Right lobe of liver (tissue), 6 donors: ENCODE measurements around the gene KIF1A. TPM values are rescaled to one million over a fixed set of nuclear protein-coding genes. Genes with fewer than 3 reads are reported as not detected.
A peak's percentile ranks its signal among the peaks of the same experiment; 100 is the strongest.

Source experiments
- ATAC-seq, 4 donors: fragments of 200-7000 bp; cut with Tn5 transposase; one replicate each; pipeline ENCODE4 v1.9.1; 2020; ENCODE audit warnings: mild to moderate bottlenecking in 4 of 4, moderate library complexity in 4 of 4
- DNase-seq, 3 donors: peaks; one replicate each; pipeline ENCODE4 v3.0.0-alpha.2; 2020
- H3K27ac ChIP-seq, 3 donors: fragments of 200-600 bp; one replicate each; pipeline ENCODE4 v1.8.0; 2022
- H3K27me3 ChIP-seq, 2 donors: fragments of 200-600 bp; one replicate each; pipeline ENCODE4 v1.8.0; 2022
- H3K36me3 ChIP-seq, 4 donors: fragments of 200-600 bp; sonication (generic) in 1 of 4; one replicate each; pipeline versions ENCODE4 v1.5.1 to v1.8.0; 2017 to 2022; ENCODE audit warnings: control low read depth in 1 of 4
- H3K4me1 ChIP-seq, 4 donors: fragments of 200-600 bp; sonication (generic) in 1 of 4; one replicate each; pipeline versions ENCODE4 v1.5.1 to v1.8.0; 2017 to 2022; ENCODE audit warnings: control low read depth in 1 of 4
- H3K4me3 ChIP-seq, 3 donors: fragments of 200-600 bp; one replicate each; pipeline ENCODE4 v1.8.0; 2022
- H3K9me3 ChIP-seq, 4 donors: fragments of 200-600 bp; sonication (generic) in 1 of 4; one replicate each; pipeline versions ENCODE4 v1.5.1 to v1.8.0; 2017 to 2022; ENCODE audit warnings: control low read depth in 1 of 4
- POLR2A ChIP-seq: fragments of 450-650 bp; IDR thresholded peaks from one replicate; pipeline ENCODE4 v1.6.1; 2017; ENCODE audit warnings: antibody characterized with exemption, mild to moderate bottlenecking
- WGBS: methylation state at CpG from one replicate; pipeline ENCODE4 v1.1.6; 2018; ENCODE audit warnings: low coverage, low lambda C conversion rate; ENCODE audit not compliant: insufficient coverage; ENCODE audit errors: missing lambda C conversion rate; 5-methylcytosine and 5-hydroxymethylcytosine counted together
- intact Hi-C, 2 donors: fragments of 100-400 bp; cut with DNase I; formaldehyde crosslinking; loops; one replicate each; pipeline versions ENCODE4 v1.11.2 to v1.14.1; 2022
- total RNA-seq, 6 experiments: library from RNA; depleted of rRNA in 2 of 6; stranded (reverse); fragments of >200 nt in 2 of 6; fragmentation: NEBNext Ultra II Directional in 3 of 6; extraction: Animal tissue kit (Norgen Biotek cat#: 25700) in 3 of 6; gene quantifications; one replicate each; pipeline versions ENCODE4 v1.1.0 to v1.2.4, GENCODE V29; 2016 to 2023
- TF ChIP-seq, protein P1 (sequence below), 4 donors: fragments of 200-600 bp in 3 of 4; fragments of 450-650 bp in 1 of 4; IDR thresholded peaks; one replicate each; pipeline versions ENCODE4 v1.5.1 to v1.8.0; 2016 to 2022; ENCODE audit warnings: antibody characterized with exemption in 4 of 4, mild to moderate bottlenecking in 2 of 4
- donor health status: DM: no; HTN: yes; CAD: no.
- donor health status: DM: no; HTN: no; CAD: no.
- donor health status: DM: no; HTN: no; CAD: no.
- donor health status: DM: no; HTN: yes; CAD: no.
- donor health status: DM: no; HTN: yes; CAD: no.

Gene KIF1A
- total RNA-seq, 6 experiments from 2014 or later: 0.31 to 0.87 (median 0.56) TPM

DNA sequence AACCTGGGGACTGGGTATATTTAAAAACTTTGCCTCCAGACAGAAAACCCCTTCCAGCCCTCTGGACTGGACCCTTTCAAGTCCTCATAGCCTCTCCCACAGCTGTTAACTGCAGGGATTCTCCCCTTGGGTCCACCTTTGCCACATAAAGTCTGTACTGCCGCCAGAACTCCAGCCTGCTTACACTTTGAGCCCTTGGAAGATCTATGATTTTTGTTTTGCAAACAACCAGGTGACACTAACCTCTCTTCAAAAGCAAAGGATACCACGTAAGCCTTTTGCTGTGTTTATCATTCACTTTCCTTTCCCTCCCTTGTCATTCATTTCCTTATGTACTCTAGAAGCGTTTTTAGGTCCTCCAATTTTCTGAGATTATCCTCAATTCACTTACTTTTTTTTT is 44.5 kb upstream of the KIF1A start:
- WGBS: 22% methylated on average over 3 of the region's 3 CpGs
- peak in 2 of 3 donors; percentile 70 to 79 for DNase-seq
- intact Hi-C loops: no loop called here

GRCh38 chr2:240861547-240861946 is 41.5 kb upstream of the KIF1A start:
- no peaks in the 10 kb centered on the region for H3K27me3 ChIP-seq
- TF ChIP-seq POLR2A: no peak
- TF ChIP-seq, protein P1, sequence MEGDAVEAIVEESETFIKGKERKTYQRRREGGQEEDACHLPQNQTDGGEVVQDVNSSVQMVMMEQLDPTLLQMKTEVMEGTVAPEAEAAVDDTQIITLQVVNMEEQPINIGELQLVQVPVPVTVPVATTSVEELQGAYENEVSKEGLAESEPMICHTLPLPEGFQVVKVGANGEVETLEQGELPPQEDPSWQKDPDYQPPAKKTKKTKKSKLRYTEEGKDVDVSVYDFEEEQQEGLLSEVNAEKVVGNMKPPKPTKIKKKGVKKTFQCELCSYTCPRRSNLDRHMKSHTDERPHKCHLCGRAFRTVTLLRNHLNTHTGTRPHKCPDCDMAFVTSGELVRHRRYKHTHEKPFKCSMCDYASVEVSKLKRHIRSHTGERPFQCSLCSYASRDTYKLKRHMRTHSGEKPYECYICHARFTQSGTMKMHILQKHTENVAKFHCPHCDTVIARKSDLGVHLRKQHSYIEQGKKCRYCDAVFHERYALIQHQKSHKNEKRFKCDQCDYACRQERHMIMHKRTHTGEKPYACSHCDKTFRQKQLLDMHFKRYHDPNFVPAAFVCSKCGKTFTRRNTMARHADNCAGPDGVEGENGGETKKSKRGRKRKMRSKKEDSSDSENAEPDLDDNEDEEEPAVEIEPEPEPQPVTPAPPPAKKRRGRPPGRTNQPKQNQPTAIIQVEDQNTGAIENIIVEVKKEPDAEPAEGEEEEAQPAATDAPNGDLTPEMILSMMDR (IDR thresholded peaks at IDR 0.05): no peak
- peaks cover 0 to 67% (median 29%) of the 10 kb centered on the region in 4 donors for H3K4me1 ChIP-seq
- intact Hi-C loops: no loop called here
- no peak overlapping the region for H3K4me3 ChIP-seq
- ATAC-seq: no peak
- WGBS: 78% methylated on average over 2 of the region's 2 CpGs
- no peak for DNase-seq
- H3K27ac ChIP-seq: peak overlapping the region in 1 of 3 donors; percentile 13
- H3K36me3 ChIP-seq: no peaks in the 10 kb centered on the region
- H3K9me3 ChIP-seq: no peaks in the 10 kb centered on the region

More for the DNA sequence above, 44.5 kb upstream of the KIF1A start:
- Histone ChIP-seq H3K4me1 (peaks cover 0 to 58% (median 25%) of the 10 kb centered on the region in 4 donors), H3K36me3 (peaks cover 0 to 2% (median 0%) of the 10 kb centered on the region in 4 donors), H3K4me3 (no peak overlapping the region), H3K27me3 (no peaks in the 10 kb centered on the region), H3K27ac (peak overlapping the region in 1 of 3 donors; percentile 65), H3K9me3 (no peaks in the 10 kb centered on the region)
- ATAC-seq: peak; percentile 57 to 69 (median 63)
- TF ChIP-seq POLR2A: no peak
- TF ChIP-seq, protein P1 (IDR thresholded peaks at IDR 0.05): no peak

DNA sequence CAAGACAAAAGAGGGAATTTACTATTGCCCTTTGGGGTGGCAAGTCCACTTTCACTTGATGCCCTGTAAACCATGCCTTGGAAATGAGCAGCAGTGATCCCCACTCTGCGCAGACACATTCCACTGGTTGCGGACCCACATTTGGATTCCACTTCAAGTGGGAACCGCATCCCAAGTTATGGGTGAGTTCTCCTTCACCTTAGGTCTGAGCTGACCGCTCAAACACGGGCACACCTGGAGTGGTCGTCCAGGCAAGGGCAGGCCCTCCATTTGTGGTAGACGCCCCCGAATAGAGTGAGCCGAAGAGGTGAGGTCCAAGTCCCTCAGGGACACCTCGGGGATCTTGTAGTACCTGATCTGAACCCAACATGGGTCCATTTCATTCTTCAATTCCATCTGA is 38.9 kb upstream of the KIF1A start:
- no peak for ATAC-seq
- Histone ChIP-seq H3K27me3 (no peaks in the 10 kb centered on the region), H3K4me1 (peaks cover 0 to 56% (median 24%) of the 10 kb centered on the region in 4 donors), H3K9me3 (no peaks in the 10 kb centered on the region), H3K36me3 (no peaks in the 10 kb centered on the region), H3K27ac (peak overlapping the region in 2 of 3 donors; percentile 39 to 82), H3K4me3 (no peak overlapping the region)
- intact Hi-C loops: loop anchor here (5.0 to 10.0 kb wide), 3 partner anchors 33 to 136 kb away; partner anchors contain the start of gene SNED1 (in 1 of the 2)
- WGBS: 86% methylated on average over 9 of the region's 10 CpGs
- no peak for DNase-seq
- no peak for TF ChIP-seq POLR2A
- TF ChIP-seq, protein P1 (IDR thresholded peaks at IDR 0.05): no peak

GRCh38 chr2:240858321-240858720 is 38.3 kb upstream of the KIF1A start:
- peak overlapping the region in 2 of 3 donors; percentile 39 to 82 for H3K27ac ChIP-seq
- H3K27me3 ChIP-seq: no peaks in the 10 kb centered on the region
- ATAC-seq (no peak), DNase-seq (no peak)
- peaks cover 0 to 50% (median 22%) of the 10 kb centered on the region in 4 donors for H3K4me1 ChIP-seq
- no peaks in the 10 kb centered on the region for H3K9me3 ChIP-seq
- intact Hi-C loops: loop anchor here (5.0 to 10.0 kb wide), 3 partner anchors 34 to 136 kb away; partner anchors contain the start of gene SNED1 (in 1 of the 2)
- TF ChIP-seq, protein P1 (IDR thresholded peaks at IDR 0.05): no peak
- TF ChIP-seq POLR2A: no peak
- H3K4me3 ChIP-seq: peak overlapping the region in 1 of 3 donors; percentile 20
- no peaks in the 10 kb centered on the region for H3K36me3 ChIP-seq
- 78% methylated on average over 9 of the region's 13 CpGs for WGBS
